Naive B cell (primary cell): ENCODE results near the gene FSD1. TPM values are rescaled to one million over a fixed set of nuclear protein-coding genes. Genes with fewer than 3 reads are reported as not detected.

Experiments used
- ATAC-seq, 2 donors: fragments of 150-1000 bp; cut with Tn5 transposase; 2 replicates each; pipeline ENCODE4 v1.10.0; 2021; ENCODE audit warnings: low read depth in 2 of 2, mild to moderate bottlenecking in 2 of 2, moderate library complexity in 2 of 2
- DNase-seq: peaks from one replicate; pipeline ENCODE4 v3.0.0; 2022
- H3K27ac Mint-ChIP-seq, 6 donors: one replicate each; pipeline ENCODE4 v1.8.0; 2020 to 2022; ENCODE audit warnings: mild to moderate bottlenecking in 6 of 6, mixed read lengths in 6 of 6, moderate library complexity in 5 of 6, inconsistent platforms in 2 of 6
- H3K27me3 Mint-ChIP-seq, 3 donors: one replicate each; pipeline ENCODE4 v1.8.0; 2021 to 2022; ENCODE audit warnings: mixed read lengths in 3 of 3, mild to moderate bottlenecking in 1 of 3
- H3K36me3 Mint-ChIP-seq, 2 donors: one replicate each; pipeline ENCODE4 v1.8.0; 2020 to 2022; ENCODE audit warnings: mixed read lengths in 2 of 2, inconsistent platforms in 1 of 2, mild to moderate bottlenecking in 1 of 2
- H3K4me1 Mint-ChIP-seq, 3 donors: one replicate each; pipeline ENCODE4 v1.8.0; 2020 to 2022; ENCODE audit warnings: mixed read lengths in 3 of 3, inconsistent platforms in 1 of 3, mild to moderate bottlenecking in 1 of 3, moderate library complexity in 1 of 3
- H3K4me3 Mint-ChIP-seq, 8 donors: one replicate each; pipeline ENCODE4 v1.8.0; 2020 to 2022; ENCODE audit warnings: mild to moderate bottlenecking in 8 of 8, mixed read lengths in 8 of 8, moderate library complexity in 8 of 8, inconsistent platforms in 2 of 8
- H3K9me3 Mint-ChIP-seq, 7 donors: one replicate each; pipeline ENCODE4 v1.8.0; 2020 to 2022; ENCODE audit warnings: mixed read lengths in 7 of 7, mild to moderate bottlenecking in 5 of 7, inconsistent platforms in 2 of 7, moderate library complexity in 1 of 7
- polyA plus RNA-seq, 6 donors: library from polyadenylated mRNA; unstranded; fragments of 300-500 nt; fragmentation: Illumina TruSeq; gene quantifications; one replicate each; pipeline ENCODE4 v1.2.3, GENCODE V29; 2021; ENCODE audit warnings: low read depth in 6 of 6

The FSD1 gene
- polyA plus RNA-seq, 6 donors from 2014 or later = 1.00 to 1.6 (median 1.3) TPM; not detected in 2

DNA sequence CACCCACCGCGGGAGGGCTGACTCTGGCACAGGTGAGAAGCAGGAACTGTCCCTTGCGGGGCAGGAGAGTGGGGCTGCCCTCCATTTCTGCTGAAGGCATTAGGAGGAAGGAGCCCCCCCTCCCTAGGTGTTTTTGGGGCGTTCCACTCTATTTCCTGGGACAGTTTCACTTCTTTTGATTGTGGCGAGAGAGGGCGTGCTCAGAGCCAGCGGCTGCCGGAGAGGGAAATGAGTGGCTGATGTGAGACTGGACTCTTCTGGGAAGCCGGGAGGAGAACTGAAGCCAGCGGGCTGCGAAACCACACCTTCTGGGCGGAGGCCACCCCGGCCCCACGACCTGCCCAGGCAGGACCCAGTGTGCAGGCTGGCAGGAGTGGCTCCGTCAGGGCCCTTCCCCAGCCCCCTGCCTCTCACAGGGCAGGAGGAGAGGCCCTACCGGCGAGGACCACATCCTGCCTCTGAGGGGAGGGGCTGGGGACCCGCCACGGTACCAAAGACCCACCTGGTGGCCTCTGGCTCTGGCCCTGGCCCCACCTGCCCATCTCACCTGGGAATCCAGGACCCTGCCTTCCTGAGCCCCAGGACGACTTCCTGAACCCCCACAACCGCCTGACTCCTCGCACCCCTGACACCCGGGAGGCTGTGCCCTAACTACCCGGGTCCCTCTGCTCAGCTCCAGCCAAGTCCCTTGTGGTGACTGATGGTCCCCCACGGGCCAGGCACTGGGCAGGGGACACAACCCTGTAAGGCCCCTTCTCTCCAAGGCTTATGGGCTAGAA is 64.9 kb downstream of the FSD1 start:
- Mint-ChIP-seq H3K27ac (peak overlapping the region; percentile 86 to 97 (median 96)), H3K36me3 (no peaks in the 10 kb centered on the region), H3K4me3 (peak overlapping the region; percentile 52 to 87 (median 84)), H3K4me1 (peaks cover 41 to 61% (median 60%) of the 10 kb centered on the region in 3 donors), H3K9me3 (no peaks in the 10 kb centered on the region), H3K27me3 (no peaks in the 10 kb centered on the region)
- DNase-seq (peak; percentile 89), ATAC-seq (peak; percentile 76 to 79)

DNA sequence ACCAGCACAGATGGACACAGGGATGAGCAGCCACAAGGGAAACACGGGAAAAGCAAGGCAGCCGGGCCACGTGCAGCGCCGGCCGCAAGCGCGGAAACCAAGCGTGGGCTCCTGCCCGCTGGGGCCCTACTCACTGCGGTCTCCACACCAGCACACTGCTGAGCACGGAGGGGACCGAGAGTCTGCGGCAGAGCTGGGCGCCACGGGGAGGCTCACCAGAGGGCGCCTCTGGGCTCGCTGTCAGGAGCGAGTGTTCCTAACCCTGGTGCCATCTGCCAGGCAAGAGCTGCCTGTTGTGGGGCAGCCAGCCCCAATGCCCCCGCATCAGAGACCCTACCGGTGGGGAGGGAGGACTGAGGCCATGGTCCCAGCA is 65.5 kb downstream of the FSD1 start:
- peaks cover 41 to 61% (median 60%) of the 10 kb centered on the region in 3 donors for H3K4me1 Mint-ChIP-seq
- H3K4me3 Mint-ChIP-seq = peak overlapping the region; percentile 52 to 87 (median 83)
- peak overlapping the region; percentile 82 to 97 (median 95) for H3K27ac Mint-ChIP-seq
- no peaks in the 10 kb centered on the region for H3K27me3 Mint-ChIP-seq
- no peaks in the 10 kb centered on the region for H3K9me3 Mint-ChIP-seq
- H3K36me3 Mint-ChIP-seq = no peaks in the 10 kb centered on the region
- ATAC-seq (peak; percentile 32 to 43), DNase-seq (peak; percentile 45)

DNA sequence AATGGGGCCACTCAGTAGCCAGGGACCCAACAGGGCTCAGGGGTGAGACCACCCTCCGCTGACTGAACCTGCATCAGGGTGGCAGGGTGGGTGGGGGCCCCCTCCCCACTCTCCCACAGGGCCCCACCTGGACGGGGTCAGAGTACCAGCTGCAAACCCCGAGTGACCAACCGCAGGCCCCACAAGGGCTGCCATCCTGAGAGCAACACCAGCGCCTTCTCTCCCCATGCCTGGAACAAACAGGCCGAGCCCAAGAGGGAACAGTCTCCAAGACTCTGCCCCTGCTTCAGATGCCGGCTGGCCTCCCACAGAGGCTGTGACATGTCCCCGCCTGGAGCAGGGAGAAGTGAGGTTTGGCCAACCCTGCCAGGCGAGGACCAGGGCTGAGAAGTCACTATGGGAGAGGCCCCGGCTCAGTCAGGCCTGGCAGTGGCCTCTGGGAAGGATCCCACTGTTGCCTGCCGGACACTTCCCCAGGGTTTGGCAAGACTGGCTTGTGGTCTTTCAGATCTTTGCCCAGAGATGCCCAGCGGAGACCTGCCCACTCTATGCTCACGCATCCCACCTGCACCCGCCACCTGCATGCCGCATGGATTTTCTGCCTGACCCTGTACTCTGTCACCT is 66.1 kb downstream of the FSD1 start:
- DNase-seq = no peak
- Mint-ChIP-seq H3K9me3 (no peaks in the 10 kb centered on the region), H3K4me3 (peak overlapping the region; percentile 57 to 86 (median 83)), H3K36me3 (no peaks in the 10 kb centered on the region), H3K4me1 (peaks cover 43 to 68% (median 66%) of the 10 kb centered on the region in 3 donors), H3K27ac (peak overlapping the region; percentile 72 to 97 (median 96)), H3K27me3 (no peaks in the 10 kb centered on the region)
- ATAC-seq = no peak

DNA sequence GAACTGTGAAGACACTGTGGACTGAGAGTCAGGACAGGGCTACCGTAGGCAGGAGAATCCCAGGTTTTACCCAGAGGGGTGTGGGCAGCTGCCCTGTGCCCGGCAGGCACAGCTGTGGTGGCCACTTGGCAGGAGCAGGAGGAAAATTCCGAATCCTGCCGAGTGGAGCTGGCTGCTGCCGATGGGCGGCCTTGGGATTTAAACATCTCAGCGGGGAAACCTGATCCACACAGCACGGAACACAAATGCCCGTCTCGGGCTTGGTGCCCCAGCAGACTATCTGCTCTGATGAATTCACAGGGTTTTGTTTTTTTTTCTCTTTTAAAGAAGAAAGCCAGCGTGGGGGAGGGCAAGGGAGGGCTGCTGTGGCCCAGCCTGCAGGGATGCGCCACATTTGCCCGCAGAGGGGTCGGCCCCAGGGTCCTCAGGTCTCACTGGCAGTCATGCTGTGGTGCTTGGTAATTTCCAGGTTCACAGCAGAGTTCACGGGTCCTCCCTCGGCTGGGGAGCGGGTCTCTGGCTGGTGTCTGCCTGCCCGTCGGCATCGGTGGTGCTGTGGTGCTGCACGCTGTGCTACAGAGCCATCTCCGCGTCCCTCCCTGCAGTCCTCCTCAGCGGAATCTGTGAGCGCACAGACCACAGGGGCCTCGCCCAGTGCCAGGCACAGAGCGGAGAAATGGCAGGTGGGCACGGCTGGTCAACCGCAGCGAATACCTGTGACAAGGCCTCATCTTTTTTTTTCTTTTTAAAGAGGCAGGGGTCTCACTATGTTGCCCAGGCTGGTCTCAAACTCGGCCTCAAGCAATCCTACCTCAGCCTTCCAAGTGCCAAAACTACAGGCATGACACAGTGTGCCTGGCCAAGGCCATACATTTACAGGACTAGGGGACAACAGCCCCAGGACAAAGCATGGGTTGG is 67.1 kb downstream of the FSD1 start:
- Mint-ChIP-seq H3K4me1 (peaks cover 53 to 78% (median 73%) of the 10 kb centered on the region in 3 donors), H3K27me3 (no peaks in the 10 kb centered on the region), H3K36me3 (no peaks in the 10 kb centered on the region), H3K9me3 (no peaks in the 10 kb centered on the region), H3K4me3 (peak overlapping the region in 7 of 8 donors; percentile 29 to 86 (median 69)), H3K27ac (peak overlapping the region in 5 of 6 donors; percentile 72 to 95 (median 84))
- DNase-seq (no peak), ATAC-seq (no peak)

DNA sequence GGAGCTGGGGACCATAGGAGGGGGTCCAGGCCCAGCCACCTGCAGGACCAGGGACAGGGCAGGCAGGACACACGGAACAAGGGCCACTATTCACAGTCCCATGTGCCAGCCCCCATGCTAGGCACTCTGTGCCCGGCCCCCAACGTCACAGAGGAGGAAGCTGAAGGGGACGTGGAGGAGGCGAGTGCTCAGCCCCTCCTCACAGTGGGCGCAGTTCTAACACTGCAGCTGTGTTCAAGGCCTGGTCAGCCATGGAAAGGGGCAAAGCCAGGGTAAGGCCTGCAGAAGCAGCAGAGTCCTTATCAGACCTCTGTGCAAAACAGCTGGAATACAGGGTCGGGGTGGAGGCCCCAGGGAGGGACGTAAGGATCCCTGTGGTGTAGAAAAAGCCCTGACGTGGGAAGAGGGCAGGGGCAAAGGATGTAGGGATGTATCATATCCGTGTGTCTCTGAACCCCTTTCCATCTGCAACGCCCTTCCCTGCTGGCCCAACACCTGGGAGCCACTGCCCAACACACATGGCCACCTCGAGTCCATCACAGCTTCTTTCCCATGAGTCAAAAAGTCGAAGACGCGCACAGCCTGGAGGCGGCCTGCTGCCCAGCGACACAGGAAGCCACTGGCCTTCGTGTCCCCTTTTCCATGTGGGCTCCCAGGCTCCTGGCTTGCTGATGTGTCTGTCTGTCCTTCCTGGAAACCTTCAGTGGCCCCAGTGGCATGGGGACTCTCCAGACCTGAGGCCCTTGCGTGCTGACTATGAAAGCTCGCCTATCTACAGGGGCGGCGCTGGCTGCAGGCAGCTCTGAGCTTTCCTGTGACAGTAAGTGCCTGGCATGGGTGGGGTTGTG is 68.0 kb downstream of the FSD1 start:
- H3K27me3 Mint-ChIP-seq = no peaks in the 10 kb centered on the region
- peak overlapping the region in 4 of 8 donors; percentile 20 to 71 (median 46) for H3K4me3 Mint-ChIP-seq
- peak overlapping the region in 3 of 6 donors; percentile 39 to 75 (median 69) for H3K27ac Mint-ChIP-seq
- DNase-seq = no peak
- peaks cover 56 to 86% (median 79%) of the 10 kb centered on the region in 3 donors for H3K4me1 Mint-ChIP-seq
- H3K36me3 Mint-ChIP-seq = no peaks in the 10 kb centered on the region
- no peak for ATAC-seq
- no peaks in the 10 kb centered on the region for H3K9me3 Mint-ChIP-seq

DNA sequence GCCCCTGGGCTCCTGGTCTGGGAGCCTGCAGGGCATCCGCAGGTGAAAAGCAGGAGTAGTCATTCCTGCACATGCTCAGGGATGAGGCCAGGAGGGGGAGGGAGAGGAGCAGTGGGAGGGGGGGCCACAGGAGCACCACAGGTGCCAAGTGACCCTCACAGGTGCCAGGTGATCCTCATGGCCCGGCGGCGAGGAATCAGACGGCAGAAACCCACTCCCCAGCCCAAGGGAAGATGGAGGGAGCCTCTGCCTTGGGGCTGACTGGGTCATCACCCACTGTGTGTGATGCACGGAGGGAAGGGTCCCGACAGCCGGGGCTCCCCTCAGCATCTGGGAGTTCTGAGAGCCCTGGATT is 68.6 kb downstream of the FSD1 start:
- no peaks in the 10 kb centered on the region for H3K9me3 Mint-ChIP-seq

More for the DNA sequence above, 68.6 kb downstream of the FSD1 start:
- Mint-ChIP-seq H3K4me1 (peaks cover 51 to 85% (median 80%) of the 10 kb centered on the region in 3 donors), H3K27ac (peak overlapping the region in 1 of 6 donors; percentile 75), H3K27me3 (no peaks in the 10 kb centered on the region), H3K4me3 (peak overlapping the region in 4 of 8 donors; percentile 20 to 65 (median 32)), H3K36me3 (no peaks in the 10 kb centered on the region)
- ATAC-seq = no peak
- no peak for DNase-seq

Other genes with a start within 250 kb of the FSD1 start
- 10 to 100 TPM; 13.5 to 41.2 (median 21.2) TPM for gene ZBTB7A, start 237.7 kb upstream of the FSD1 start, polyA plus RNA-seq
- gene MAP2K2, start 180.5 kb upstream of the FSD1 start, polyA plus RNA-seq = 10 to 100 TPM; 50.3 to 88.0 (median 69.5) TPM
- gene CREB3L3, start 151.0 kb upstream of the FSD1 start, polyA plus RNA-seq = not detected
- gene SIRT6, start 122.0 kb upstream of the FSD1 start, polyA plus RNA-seq = 1 to 10 TPM; 1.3 to 5.3 (median 4.4) TPM
- gene ANKRD24, start 121.9 kb upstream of the FSD1 start, polyA plus RNA-seq = 1 to 10 TPM in 1 of 6 donors, under 1 TPM in 2, not detected in 3; 0.17 to 1.4 (median 0.43) TPM
- 1 to 10 TPM; 1.0 to 7.3 (median 3.6) TPM for gene EBI3, start 75.1 kb upstream of the FSD1 start, polyA plus RNA-seq
- 10 to 100 TPM; 25.0 to 42.8 (median 30.7) TPM for gene YJU2, start 57.5 kb upstream of the FSD1 start, polyA plus RNA-seq
- not detected for gene SHD, start 25.3 kb upstream of the FSD1 start, polyA plus RNA-seq
- gene TMIGD2, start 2.2 kb upstream of the FSD1 start, polyA plus RNA-seq = not detected
- under 1 TPM in 1 of 6 donors, not detected in 5; 0.94 TPM for gene STAP2, start 34.2 kb downstream of the FSD1 start, polyA plus RNA-seq
- 1 to 10 TPM; 4.6 to 6.3 (median 5.4) TPM for gene MPND, start 39.0 kb downstream of the FSD1 start, polyA plus RNA-seq
- 10 to 100 TPM in 5 of 6 donors, 1 to 10 TPM in 1; 4.9 to 18.5 (median 12.7) TPM for gene SH3GL1, start 95.9 kb downstream of the FSD1 start, polyA plus RNA-seq
- 1 to 10 TPM in 5 of 6 donors, under 1 TPM in 1; 0.14 to 4.8 (median 2.7) TPM for gene CHAF1A, start 98.0 kb downstream of the FSD1 start, polyA plus RNA-seq
- gene UBXN6, start 153.2 kb downstream of the FSD1 start, polyA plus RNA-seq = 1 to 10 TPM; 3.6 to 9.1 (median 5.6) TPM
- gene HDGFL2, start 167.7 kb downstream of the FSD1 start, polyA plus RNA-seq = 10 to 100 TPM in 4 of 6 donors, 1 to 10 TPM in 1, under 1 TPM in 1; 0.91 to 22.7 (median 11.5) TPM
- gene PLIN4, start 213.9 kb downstream of the FSD1 start, polyA plus RNA-seq = under 1 TPM in 4 of 6 donors, not detected in 2; 0.04 to 0.21 (median 0.14) TPM
- gene PLIN5, start 230.6 kb downstream of the FSD1 start, polyA plus RNA-seq = under 1 TPM in 1 of 6 donors, not detected in 5; 0.52 TPM
- gene LRG1, start 235.4 kb downstream of the FSD1 start, polyA plus RNA-seq = under 1 TPM in 3 of 6 donors, not detected in 3; 0.12 to 0.58 (median 0.25) TPM